ENCODE measurements around the gene PAM. TPM values are rescaled to one million over a fixed set of nuclear protein-coding genes. Genes with fewer than 3 reads are reported as not detected.

PAM gene
- total and polyA plus RNA-seq, 4 donors, result 8.2 to 27.5 (median 13.7) TPM

DNA sequence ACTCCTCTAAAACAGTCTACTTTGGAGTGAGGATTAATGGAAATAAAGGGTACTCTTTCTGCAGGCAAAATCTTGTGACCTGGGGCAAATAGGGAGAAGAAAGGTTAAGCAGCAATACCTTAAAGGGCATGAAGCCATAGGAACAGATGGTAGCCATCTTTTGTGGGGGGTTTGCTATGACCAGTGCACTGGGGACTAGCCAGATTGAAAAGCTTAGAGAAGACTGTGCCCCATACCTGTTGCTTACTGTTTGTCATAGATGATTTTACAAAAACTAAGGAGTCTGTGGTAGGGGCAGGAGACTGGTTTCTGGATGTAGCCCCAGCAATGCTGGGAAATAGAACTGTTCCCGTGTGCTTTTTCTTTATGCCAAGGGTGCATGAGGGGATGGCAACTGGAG lies 58.6 kb downstream of the PAM start:
- Histone ChIP-seq H3K27me3 (ENCODE audit: control insufficient read depth in 4 of 4, insufficient read depth in 4 of 4, low read length in 3 of 4) (no peaks in the 10 kb centered on the region), H3K36me3 (ENCODE audit: control insufficient read depth in 4 of 4, insufficient read depth in 3 of 4, low read depth in 1 of 4, low read length in 3 of 4) (no peaks in the 10 kb centered on the region), H3K9ac (ENCODE audit: low read depth in 1 of 2, low read length in 2 of 2) (no peak overlapping the region), H3K4me3 (ENCODE audit: low read depth in 1 of 3, low read length in 3 of 3) (no peak overlapping the region), H3K9me3 (ENCODE audit: control insufficient read depth in 4 of 4, low read length in 3 of 4) (no peaks in the 10 kb centered on the region), H3K27ac (ENCODE audit: low read depth in 1 of 2, low read length in 2 of 2) (no peak overlapping the region), H3K4me1 (ENCODE audit: control insufficient read depth in 4 of 4, insufficient read depth in 4 of 4, low read length in 3 of 4) (no peaks in the 10 kb centered on the region)
- WGBS, result 46% methylated on average over 1 of the region's 1 CpG
- TF ChIP-seq JUND (IDR thresholded peaks at IDR 0.05) (no peak), RAD21 (IDR thresholded peaks at IDR 0.05) (no peak), RXRA (IDR thresholded peaks at IDR 0.05) (no peak), ZBTB33 (IDR thresholded peaks at IDR 0.05) (no peak), HNF4A (conservative IDR thresholded peaks at IDR 0.05) (no peak), FOXA1 (IDR thresholded peaks at IDR 0.05) (no peak), GABPA (IDR thresholded peaks at IDR 0.05 in 1 of 2, conservative IDR thresholded peaks at IDR 0.05 in 1 of 2) (no peak), REST (IDR thresholded peaks at IDR 0.05) (no peak), HNF4G (IDR thresholded peaks at IDR 0.05) (no peak)
- DNase-seq (ENCODE audit: low spot score), result no peak

DNA sequence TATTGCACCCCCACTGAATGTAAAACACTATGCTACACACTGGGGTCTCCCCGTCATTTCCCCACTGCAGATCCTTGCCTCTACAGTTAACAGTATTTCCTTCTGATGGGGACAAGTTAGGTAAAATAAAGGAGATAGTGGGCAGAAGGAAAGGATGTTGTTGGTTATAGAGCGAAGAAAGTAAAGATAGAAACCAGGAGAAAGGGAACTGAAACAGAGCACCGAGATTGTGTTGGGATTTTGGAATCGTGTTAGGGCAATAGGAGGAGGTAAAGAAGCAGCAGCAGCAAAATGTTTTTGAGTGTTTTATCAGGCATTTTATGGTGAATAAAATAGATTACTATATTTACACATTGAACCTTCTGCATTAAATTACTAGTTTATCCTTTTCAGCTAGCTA lies 60.0 kb downstream of the PAM start:
- H3K36me3 ChIP-seq (ENCODE audit: control insufficient read depth in 4 of 4, insufficient read depth in 3 of 4, low read depth in 1 of 4, low read length in 3 of 4), result no peaks in the 10 kb centered on the region
- H3K9me3 ChIP-seq (ENCODE audit: control insufficient read depth in 4 of 4, low read length in 3 of 4), result no peaks in the 10 kb centered on the region
- no peak for TF ChIP-seq JUND (IDR thresholded peaks at IDR 0.05)
- no peak for TF ChIP-seq FOXA1 (IDR thresholded peaks at IDR 0.05)
- TF ChIP-seq, protein P1, sequence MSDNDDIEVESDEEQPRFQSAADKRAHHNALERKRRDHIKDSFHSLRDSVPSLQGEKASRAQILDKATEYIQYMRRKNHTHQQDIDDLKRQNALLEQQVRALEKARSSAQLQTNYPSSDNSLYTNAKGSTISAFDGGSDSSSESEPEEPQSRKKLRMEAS (IDR thresholded peaks at IDR 0.05), result no peak
- TF ChIP-seq GABPA (IDR thresholded peaks at IDR 0.05 in 1 of 2, conservative IDR thresholded peaks at IDR 0.05 in 1 of 2), result no peak
- TF ChIP-seq ZBTB33 (IDR thresholded peaks at IDR 0.05), result no peak
- no peak for TF ChIP-seq REST (IDR thresholded peaks at IDR 0.05)
- TF ChIP-seq, protein P2, sequence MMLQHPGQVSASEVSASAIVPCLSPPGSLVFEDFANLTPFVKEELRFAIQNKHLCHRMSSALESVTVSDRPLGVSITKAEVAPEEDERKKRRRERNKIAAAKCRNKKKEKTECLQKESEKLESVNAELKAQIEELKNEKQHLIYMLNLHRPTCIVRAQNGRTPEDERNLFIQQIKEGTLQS (IDR thresholded peaks at IDR 0.05), result no peak
- no peak for TF ChIP-seq NR2F2 (IDR thresholded peaks at IDR 0.05)
- TF ChIP-seq EGR1 (IDR thresholded peaks at IDR 0.05; ENCODE audit: low read depth in 2 of 2), result no peak
- TF ChIP-seq RXRA (IDR thresholded peaks at IDR 0.05), result no peak
- TF ChIP-seq YY1 (IDR thresholded peaks at IDR 0.05), result no peak
- TF ChIP-seq TAF1 (conservative IDR thresholded peaks at IDR 0.05), result no peak
- H3K4me3 ChIP-seq (ENCODE audit: low read depth in 1 of 3, low read length in 3 of 3), result no peak overlapping the region
- H3K4me1 ChIP-seq (ENCODE audit: control insufficient read depth in 4 of 4, insufficient read depth in 4 of 4, low read length in 3 of 4), result no peaks in the 10 kb centered on the region
- 80% methylated on average over 4 of the region's 4 CpGs for WGBS
- no peak overlapping the region for H3K9ac ChIP-seq (ENCODE audit: low read depth in 1 of 2, low read length in 2 of 2)
- H3K27me3 ChIP-seq (ENCODE audit: control insufficient read depth in 4 of 4, insufficient read depth in 4 of 4, low read length in 3 of 4), result no peaks in the 10 kb centered on the region
- DNase-seq (ENCODE audit: low spot score), result no peak
- no peak overlapping the region for H3K27ac ChIP-seq (ENCODE audit: low read depth in 1 of 2, low read length in 2 of 2)
